Measurements from ENCODE around the gene ARRDC3.
A peak's percentile ranks its signal among the peaks of the same experiment; 100 is the strongest.
"Not testable (repeated sequence)": the region's sequence is repeated elsewhere in the genome, so short reads cannot be mapped to it uniquely, and the experiment has no call there.

Gene ARRDC3

DNA sequence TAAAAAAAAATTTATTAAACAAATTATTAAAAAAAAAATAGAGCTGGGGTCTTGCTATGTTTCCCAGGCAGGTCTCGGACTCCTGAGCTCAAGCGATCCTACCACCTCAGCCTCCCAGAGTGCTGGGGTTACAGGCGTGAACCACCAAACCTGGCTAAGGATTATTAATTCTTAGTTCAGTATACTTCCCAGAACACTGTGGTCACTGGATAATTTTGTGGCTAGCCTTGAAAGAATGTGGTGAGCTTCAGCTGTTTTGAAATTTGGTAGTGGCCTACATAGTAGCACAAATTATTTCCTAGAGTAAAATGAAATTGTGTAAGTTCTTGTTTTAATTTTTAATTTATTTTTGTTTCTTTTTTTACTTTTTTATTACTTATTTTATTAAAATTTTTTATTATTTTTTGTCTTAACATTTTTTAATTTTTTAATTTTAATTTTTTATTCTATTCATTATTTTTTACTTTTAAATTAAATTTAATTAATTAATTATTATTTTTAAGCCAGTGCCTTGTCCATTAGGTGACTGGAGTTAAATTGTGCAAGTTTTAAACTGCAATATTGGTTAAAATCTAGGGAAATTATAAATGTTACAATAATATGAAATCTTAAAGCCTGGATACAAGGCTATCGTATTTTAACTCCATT is 23.0 kb downstream of the ARRDC3 start:
- DNase-seq (ENCODE audit: low read depth), result no peak

DNA sequence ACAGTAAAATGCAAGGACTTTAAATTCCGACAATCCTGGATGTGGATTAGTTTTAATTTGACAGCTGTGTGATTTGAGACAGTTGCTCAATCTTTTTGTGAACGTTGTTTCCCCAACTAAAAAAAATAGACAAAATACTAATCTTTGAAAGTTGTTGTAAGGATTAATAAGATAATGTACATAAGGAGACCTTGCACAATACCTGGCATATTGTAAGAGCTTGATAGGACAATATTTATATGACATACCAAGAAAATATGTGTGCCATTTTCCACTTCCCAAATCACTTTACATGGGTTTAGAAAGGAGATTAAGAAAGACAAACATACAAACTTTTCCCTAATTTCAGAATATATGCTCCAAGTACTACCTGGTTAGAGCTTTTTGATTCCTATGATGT is 25.3 kb downstream of the ARRDC3 start:
- DNase-seq (ENCODE audit: low read depth), result no peak

DNA sequence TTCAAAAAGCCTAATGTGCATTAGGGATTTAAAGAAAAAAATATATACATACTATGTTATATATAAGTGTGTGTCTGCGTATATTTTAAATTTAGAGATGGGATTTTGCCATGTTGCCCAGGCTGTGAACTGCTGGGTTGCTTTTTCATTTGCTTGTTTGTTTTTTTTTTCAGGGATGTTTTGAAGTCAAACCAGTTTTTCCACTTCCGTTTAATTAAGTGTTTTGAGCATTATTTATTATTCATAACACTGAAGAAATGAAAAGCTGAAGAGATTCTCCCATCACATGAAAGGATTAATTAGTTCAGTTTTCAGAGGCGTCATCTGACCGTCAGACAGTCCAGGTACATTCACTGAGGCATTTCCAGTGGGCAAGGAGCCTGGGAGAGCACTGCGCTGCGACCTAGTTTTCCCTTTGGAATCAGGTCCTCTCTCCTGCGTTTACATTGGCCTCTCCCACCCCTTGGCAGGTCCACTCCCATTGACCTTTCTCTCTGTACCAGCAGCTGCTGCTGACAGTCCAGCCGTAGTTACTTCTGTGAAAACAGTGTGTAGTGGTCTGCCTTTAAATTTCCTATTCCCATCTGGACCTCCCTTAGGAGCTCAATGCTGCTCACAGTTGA is 26.0 kb downstream of the ARRDC3 start:
- no peak for DNase-seq (ENCODE audit: low read depth)

DNA sequence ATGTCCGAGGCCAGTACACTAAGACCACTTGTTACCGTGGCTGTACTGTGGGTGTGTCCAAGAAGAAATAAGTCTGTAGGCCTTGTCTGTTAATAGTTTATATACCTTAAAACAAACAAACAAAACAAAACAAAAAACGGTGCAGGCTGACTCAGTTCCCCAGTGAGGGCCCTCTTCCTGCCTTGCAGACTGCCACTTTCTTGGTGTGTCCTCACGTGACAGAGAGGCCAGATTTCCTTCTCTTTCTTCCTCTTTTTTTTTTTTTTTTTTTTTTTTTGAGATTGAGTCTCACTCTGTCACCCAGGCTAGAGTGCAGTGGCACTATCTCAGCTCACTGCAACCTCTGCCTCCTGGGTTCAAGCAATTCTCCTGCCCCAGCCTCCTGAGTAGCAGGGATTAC is 28.2 kb downstream of the ARRDC3 start:
- DNase-seq (ENCODE audit: low read depth), result not testable (repeated sequence)

DNA sequence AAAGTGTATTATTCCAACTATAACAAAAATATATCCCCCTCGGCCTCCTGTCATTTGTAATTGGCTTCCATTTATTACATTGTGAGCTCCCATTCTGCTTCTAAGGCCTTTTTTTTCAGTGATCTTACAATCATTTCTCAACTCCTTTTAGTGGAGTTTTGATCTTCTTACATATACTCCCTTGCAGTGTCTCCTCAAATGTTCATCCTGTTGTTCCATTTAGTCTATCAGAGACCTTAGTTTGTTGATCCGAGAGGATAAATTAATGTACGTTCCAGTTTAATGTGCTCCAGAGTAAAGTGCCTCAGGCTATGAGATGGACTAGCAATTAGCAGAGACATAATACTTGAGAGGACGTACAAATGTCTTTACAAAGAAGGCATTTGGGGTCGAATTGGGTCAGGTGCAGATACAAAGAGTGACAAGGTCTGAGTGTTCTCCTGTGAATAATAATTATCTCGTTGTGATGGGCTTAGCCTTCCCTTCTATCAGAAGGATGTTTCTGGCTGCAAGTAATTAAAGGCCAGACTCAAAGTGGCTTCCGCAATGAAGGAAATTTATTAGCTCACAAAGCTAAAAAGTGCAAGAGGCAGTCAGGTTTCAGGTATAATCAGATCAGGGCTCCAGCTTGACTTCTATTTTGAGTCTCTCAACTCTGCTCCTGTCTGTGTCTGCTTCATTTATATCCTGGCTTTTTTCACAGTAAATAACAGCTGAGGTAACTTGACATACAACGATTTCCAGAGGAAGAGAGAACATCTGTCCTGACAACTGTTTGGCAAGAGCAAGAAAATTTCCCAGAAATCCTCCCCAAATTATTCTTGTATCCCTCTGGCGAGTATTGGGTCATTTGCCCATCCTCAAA is 30.1 kb downstream of the ARRDC3 start:
- no peak for DNase-seq (ENCODE audit: low read depth)

DNA sequence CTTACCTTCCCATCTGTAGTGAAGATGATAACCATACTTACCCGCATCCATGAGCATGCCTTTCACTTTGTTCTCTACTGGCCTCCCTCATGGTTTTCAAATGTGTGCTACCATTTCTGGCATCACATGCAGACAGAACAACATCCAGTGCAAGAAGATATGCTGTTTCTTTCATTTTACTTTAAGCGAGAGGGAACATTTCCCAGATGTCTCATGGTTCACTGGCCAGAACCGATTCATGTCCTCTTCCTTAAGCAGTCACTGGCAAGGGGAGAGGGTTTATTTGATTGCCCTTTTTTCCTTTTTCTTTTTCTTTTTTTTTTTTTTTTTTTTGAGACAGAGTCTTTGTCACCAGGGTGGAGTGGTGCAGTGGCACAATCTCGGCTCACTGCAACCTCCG is 37.7 kb downstream of the ARRDC3 start:
- DNase-seq (ENCODE audit: low read depth), result no peak

DNA sequence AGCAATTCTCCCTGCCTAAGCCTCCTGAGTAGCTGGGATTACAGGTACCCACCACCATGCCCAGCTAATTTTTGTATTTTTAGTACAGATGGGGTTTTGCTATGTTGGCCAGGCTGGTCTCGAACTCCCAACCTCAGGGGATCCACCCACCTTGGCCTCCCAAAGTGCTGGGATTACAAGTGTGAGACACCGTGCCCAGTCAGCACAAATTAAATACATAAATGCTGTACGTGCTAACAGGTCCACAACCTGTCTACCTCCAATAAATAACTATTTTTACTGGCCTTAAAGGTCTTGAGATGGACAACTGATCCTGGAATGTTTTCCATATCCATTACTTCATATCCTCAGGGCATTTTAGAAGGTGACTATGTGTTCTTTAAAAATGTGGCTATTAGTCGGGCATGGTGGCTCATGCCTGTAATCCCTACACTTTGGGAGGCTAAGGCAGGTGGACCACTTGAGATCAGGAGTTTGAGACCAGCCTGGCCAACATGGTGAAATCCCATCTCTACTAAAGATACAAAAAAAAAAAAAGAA is 38.4 kb downstream of the ARRDC3 start:
- DNase-seq (ENCODE audit: low read depth), result not testable (repeated sequence)

DNA sequence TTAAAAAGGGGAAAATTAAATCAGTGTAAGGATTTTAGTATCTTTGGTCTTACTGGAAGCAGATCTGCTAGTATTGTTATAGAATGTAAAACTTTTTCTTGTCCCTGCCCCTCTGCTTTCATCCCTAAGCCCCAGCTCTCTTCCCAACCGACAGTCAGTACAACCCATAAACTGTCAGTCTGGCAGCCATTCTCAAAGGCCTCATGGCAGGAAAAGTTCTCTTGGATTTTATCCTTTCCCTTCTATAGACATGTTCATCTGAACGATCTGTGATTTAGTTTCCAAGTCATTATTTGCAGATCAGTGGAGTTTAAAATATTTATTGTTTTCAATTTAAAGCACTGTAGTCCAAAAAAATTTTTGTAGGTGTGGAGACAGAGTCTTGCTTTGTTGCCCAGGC is 39.2 kb downstream of the ARRDC3 start:
- no peak for DNase-seq (ENCODE audit: low read depth)

DNA sequence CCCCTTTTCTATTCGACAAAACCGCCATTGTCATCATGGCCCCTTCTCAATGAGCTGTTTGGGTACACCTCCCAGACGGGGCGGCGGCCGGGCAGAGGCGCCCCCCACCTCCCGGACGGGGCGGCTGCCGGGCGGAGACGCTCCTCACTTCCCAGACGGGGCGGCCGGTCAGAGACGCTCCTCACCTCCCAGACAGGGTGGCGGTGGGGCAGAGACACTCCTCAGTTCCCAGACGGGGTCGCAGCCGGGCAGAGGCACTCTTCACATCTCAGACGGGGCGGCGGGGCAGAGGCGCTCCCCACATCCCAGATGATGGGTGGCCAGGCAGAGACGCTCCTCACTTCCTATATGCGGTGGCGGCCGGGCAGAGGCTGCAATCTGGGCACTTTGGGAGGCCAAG is 40.2 kb downstream of the ARRDC3 start:
- not testable (repeated sequence) for DNase-seq (ENCODE audit: low read depth)

DNA sequence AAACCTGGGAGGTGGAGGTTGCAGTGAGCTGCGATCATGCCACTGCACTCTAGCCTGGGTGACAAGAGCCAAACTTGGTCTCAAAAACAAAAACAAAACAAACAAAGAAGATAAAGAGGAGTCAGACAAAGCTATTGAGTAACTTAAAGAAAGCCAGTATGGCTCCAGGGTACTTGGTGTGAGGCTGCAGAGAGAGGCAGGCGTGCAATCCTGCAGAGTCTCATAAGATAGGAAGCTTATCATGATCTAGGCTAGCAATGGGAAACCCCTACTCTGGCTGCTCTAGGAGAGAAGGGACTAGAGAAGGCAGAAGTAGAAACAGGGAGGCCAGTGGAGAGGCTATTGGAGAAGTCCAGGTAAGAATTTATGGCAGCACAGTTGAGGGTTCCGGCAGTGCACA is 42.0 kb downstream of the ARRDC3 start:
- no peak for DNase-seq (ENCODE audit: low read depth)

DNA sequence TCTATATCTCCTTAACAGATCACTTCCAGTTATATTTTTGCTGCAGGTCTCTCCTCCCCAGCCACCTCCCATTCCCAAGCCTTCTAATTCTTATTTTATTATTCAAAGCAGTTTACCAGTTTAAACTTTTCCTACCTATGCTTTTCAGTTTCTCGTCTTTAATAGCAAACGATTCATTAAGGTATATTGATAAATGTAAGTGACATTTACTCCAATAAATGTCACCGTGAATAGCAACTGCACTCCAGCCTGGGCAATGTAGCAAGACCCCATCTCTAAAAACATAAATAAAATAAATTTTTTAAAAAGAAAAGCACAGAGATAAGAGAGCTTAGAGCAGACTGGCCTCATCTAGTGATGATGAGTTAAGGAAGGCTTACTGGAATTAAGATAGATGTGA is 42.6 kb downstream of the ARRDC3 start:
- DNase-seq (ENCODE audit: low read depth), result no peak

DNA sequence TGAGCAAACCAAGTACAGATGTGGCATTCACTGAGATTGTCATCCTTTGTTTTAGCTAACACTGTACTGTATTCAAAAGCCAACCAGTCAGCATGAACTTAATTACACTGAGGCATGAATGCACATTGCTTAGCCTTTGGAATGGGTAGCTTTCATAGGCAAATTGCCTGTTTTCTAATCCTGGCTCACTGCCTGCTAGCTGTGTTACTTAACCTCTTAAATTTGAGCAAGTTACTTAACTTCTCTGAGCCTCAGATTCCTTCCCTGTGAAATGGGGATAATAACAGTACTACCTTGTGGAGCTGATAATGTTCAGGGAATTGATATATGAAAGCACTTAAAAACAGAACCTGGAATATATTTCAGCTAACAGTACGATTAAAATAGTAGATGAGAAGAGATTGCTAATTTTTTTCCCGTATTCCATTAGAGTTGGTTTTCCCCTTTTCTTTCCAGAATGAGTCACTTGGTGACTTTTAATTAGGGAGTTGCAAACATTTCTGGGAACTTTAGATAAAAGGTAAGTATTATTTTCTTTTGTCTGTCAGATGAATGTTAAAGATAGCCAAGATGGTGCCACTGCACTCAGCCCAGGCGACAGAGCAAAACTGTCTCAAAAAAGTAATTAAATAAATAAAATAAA is 43.9 kb downstream of the ARRDC3 start:
- no peak for DNase-seq (ENCODE audit: low read depth)

DNA sequence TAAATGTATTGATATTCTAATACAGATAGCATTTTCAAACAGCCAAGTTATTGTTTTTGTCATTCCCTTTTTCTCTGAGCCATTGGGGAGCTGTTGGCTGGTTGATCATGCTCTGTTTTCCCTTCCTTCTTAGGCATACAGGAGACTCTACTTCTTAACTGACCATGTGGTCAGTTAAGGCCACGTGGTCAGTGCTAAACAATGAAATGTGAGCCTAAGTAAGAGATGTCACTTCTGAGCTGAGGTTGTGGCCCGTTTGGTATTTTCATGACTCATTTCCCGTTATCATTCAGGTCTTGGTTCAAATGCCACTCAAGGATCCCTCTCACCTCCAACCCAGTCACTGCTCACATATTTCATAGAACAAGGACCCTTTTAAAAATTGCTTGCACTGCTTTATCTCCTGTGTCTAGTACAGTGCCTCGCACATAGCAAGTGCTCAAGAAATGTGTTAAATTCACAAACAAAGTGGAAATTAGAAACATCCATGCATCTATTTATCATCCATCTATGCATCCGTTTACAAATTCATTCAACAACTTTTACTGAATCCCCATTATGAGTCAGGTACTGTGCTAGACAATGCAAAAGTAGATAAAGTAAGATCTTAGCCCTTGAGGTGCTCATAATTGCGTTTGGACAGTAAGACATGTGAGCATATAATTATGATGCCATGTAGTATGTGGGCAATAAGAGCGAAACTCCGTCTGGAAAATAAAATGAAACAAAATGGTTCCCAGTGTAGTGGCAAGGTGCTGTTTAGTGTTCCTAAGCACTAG is 50.7 kb downstream of the ARRDC3 start:
- DNase-seq (ENCODE audit: low read depth), result no peak

DNA sequence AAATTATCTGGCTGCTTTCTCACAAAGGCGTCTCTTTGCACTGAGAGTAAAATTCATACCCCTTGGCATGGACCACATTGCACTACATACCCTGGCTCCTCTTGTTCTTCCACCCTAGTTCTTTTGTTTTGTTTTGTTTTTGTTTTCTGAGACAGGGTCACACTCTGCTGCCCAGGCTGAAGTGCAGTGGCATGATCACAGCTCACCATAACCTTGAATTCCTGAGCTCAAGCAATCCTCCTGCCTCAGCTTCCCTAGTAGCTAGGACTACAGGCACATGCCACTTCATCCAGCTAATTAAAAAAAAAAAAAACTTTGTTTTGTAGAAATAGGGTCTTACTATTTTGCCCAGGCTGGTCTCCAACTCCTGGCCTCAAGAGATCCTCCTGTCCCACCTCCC is 51.4 kb downstream of the ARRDC3 start:
- DNase-seq (ENCODE audit: low read depth), result no peak

DNA sequence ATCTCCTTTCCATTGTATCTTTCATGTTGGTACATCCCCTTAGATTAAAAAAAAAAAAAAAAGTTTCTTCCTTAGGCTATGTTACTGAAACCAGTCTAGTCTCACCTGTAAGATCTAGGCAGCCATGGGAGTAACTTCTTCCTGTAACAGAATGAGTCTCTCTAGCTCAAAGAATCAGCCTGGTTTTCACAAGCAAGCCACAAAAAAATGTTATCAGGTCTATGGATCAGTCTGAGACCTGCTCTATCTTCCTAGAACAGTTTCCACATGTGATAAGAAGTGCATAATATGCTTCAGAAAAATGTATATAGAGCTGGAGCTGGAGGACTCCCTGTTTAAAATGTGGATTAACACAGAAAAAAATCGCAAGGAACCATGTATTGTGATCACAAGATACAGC is 53.8 kb downstream of the ARRDC3 start:
- DNase-seq (ENCODE audit: low read depth), result no peak

DNA sequence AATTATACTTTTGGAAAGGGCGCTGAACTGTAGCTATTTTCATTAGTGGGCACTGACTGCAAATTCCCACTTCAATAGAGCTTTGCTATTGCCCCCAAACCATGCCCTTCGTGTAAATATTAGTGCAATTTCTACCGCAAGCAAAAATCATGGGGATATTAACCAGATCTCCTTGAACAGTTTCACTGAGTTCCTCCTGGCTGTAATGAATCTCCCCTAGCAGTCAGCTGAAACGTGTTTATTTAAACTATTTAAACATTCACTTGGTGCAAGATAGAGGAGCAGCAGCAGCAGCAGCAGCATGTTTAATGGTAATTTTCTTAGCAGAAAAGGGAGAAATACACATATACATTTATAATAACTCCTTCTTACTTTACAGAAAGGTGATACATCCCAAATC is 54.4 kb downstream of the ARRDC3 start:
- no peak for DNase-seq (ENCODE audit: low read depth)

DNA sequence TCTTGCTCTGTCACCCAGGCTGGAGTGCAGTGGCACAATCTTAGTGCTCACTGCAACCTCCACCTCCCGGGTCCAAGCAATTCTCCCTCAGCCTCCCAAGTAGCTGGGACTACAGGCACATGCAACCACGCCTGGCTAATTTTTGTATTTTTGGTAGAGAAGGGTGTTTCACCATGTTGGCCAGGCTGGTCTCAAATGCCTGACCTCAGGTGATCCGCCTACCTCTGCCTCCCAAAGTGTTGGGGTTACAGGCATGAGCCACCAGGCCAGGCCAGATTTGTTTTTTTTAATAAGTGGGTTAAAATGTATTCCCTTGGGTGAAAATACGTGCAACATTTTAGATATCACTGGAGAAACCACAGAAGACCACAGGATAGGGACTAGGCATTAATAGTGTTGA is 60.1 kb downstream of the ARRDC3 start:
- not testable (repeated sequence) for DNase-seq (ENCODE audit: low read depth)

DNA sequence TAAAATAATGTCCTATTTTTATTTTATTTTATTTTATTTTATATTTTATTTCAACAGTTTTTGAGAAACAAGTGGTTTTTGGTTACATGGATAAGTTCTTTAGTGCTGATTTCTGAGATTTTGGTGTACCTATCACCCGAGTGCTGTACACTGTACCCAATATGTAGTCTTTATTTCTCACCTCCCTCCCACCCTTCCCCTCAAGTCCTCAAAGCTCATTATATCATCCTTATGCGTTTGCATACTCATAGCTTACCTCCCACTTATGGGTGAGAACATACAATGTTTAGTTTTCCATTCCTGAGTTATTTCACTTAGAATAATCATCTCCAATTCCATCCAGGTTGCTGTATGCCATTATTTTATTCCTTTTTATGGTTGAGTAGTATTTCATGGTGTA is 63.5 kb downstream of the ARRDC3 start:
- no peak for DNase-seq (ENCODE audit: low read depth)

DNA sequence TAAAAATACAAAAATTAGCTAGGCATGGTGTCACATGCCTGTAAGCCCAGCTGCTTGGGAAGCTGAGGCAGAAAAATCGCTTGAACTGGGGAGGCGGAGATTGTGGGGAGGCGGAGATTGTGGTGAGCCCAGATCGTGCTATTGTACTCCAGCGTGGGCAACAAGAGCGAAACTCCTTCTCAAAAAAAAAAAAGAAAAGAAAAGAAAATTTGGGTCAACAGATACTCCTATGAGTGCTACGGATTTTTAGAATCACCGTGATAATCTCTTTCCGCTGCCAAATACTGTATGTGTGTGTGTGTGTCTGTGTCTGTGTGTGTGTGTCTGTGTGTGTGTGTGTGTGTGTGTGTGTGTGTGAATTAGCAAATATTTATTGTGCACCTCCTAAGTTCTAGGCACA is 64.4 kb downstream of the ARRDC3 start:
- peak; percentile 48 for DNase-seq (ENCODE audit: low read depth)
